GM18868 (cell line): Measurements from ENCODE around the gene ANGPTL8.

ENCODE experiments used
- ATAC-seq: cut with Tn5 transposase; IDR thresholded peaks from one replicate; pipeline ENCODE4 v1.9.1; 2021; ENCODE audit warnings: mild to moderate bottlenecking, moderate library complexity; ENCODE audit not compliant: unreplicated experiment

The ANGPTL8 gene

DNA sequence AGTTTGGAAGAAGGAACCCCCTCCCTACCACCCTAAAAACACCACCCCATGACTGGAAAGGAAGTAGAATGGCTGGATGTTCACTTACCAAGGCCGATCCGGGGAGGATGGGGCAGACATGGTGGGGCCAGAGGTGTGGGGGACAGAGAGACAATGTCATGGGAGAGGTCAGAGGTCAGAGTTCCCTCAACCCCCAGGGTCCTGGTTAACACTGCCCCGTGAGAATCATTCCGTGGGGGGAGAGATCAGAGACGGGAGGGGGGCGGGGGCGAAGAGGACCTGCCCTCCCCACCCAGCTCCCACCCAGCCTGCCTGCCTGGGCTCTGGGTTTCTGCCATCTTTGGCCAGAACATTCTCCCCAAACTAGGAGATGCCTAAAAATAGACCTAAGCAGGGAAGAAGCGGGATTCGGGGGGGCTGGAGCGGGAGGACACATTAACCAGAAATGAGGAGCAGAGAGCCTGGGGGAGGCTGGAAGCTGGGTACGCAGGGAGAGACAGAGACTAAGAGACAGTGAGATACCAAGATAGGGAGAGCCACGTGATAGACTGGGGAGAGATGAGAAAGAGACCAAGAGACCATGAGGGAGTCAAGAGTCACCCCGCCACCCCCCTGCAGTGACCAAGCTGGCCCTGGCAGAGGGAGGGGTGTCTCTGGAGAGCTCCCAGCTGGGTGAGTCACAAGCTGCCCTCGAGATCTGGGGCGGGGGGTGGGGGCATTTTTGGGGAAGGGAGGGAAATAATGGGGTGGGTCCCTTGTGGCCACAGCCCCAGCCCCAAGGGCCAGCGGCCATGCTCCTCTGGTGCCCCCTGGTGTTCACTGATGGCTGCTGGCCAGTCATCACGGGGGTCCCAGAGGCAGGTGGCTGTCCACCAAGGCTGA lies 36.0 kb upstream of the ANGPTL8 start:
- no peak for ATAC-seq

DNA sequence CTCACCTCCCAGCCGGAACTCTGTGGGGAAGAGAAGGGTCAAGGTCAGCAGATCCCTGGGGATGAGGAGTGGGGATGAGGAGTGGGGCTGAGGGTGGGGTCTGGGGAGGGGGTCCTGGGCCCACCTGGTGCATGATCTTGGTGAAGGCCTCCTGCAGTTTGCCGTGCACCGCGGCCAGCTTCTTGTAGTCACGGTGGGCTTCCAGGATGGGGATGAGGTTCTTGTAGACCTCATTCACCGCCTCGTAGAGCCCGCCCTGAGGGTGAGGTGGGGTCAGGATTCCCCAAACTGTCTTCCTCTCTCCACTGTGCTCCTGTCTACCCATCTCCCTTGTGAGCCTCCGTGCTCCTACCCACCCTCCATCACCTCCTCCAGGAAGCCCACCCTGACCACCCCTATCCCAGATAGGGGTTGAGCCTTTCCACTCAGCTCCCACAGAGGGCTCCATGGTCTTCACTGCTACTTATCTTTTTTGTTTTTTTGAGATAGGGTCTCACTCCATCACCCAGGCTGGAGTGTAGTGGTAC lies 35.3 kb upstream of the ANGPTL8 start:
- ATAC-seq, result no peak

DNA sequence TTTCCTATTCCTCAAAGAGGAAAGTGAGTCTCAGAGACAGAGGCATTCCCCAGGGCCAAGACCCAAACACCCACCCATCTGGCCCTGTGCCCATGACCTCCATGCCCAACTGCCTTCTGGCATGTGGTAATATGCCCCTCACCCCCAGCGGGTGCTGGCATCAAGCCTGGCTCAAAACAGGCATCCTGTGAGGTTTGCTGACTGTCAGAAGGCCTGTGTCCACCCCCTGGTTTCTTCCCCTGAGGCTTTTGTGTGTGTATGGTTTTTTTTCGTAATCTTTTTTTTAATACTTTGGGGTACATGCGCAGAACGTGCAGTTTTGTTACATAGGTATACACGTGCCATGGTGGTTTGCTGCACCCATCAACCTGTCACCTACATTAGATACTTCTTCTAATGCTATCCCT lies 34.5 kb upstream of the ANGPTL8 start:
- no peak for ATAC-seq

DNA sequence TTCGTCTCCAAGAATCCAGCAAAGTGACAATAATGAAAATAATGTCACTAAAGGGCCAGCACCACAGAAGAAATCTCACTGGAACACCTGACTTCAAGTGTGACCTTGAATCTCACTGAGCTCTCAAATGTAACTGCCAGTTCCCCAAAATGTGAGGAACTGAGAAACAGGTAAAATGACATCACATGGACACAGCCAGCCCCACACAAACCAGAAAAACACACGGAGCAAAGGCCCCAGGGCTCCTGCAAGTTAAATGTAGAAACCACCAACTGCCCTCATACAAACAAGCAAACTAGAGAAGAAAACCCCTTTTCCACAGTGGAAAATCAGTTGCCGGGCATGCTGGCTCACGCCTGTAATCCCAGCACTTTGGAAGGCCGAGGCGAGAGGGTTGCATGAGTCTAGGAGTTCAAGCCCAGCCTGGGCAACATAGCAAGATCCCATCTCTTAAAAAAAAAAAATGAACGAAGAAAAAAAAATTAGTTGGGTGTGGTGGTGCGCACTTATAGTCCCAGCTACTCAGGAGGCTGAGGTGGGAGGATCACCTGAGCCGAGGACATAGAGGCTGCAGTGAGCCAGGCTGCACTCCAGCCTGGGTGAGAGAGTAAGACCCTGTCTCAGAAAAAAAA lies 33.4 kb upstream of the ANGPTL8 start:
- no peak for ATAC-seq

DNA sequence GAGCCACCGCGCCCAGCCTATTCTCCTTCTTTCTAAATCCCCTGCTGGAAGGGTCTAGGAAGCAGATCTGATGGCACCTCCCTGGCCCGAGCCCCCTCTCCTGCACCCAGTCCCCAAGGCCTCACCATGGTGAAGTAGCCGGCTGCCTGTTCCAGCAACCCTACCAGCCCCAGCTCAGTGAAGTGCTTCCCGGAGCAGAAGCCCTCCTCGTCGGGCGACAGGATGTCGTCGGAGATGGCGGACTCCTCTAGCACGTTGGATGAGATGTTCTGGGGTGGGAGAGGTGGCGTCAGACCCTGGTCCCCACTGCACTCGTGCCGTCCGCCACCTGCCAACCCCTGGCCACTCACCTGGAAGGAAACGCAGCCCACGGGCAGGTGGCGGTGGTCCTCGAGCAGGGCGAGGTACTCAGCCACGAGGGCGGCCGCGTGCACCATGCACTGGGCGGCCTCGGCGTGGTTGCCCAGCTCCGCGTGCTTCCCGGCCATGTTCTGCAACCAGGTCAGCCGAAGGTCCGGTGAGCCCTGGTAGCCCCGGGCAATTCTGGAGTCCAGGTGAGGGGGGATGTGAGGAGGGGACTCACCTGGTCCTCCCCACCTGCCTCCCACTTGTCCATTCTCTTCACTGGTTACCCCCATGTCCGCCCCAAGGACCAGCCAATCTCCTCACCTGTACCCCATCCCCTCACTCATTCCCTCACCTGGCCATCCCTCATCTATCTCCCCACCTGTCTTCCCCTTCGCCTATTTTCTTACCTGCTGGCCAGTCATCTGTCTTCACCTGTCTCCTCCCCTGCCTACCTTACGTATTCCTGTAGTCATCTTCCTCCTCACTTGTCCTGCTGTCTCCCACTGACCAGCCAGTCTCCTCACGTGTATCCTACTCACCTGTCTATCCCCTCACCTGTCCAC lies 30.6 kb upstream of the ANGPTL8 start:
- no peak for ATAC-seq

DNA sequence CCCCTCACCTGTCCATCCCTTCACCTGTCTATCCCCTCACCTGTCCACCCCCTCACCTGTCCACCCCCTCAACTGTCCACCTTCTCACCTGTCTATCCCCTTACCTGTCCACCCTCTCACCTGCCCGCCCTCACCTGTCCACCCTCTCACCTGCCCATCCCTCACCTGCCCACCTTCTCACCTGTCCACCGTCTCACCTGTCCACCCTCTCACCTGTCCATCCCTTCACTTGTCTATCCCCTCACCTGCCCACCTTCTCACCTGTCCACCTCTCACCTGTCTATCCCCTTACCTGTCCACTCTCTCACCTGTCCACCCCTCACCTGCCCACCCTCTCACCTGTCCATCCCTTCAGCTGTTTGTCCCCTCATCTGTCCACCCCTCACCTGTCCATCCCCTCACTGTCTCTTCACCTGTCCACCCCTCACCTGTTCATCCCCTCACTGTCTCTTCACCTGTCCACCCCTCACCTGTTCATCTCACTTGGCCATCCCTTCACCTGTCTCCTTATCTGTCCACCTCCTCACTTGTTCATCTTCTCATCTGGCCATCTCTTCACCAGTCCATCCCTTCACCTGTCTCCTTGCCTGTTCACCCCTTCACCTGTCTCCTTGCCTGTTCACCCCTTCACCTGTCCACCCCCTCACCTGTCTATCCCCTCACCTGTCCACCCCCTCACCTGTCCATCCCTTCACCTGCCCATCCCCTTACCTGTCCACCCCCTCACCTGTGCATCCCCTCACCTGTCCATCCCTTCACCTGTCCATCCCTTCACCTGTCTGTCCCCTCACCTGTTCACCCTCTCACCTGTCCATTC lies 29.4 kb upstream of the ANGPTL8 start:
- no peak for ATAC-seq

DNA sequence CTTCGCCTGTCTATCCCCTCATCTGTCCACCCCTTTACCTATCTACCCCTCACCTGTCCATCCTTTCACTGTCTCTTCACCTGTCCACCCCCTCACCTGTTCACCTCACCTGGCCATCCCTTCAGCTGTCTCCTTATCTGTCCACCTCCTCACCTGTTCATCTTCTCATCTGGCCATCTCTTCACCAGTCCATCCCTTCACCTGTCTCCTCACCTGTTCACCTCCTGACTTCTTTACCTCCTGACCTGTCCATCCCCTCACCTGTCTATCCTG lies 28.8 kb upstream of the ANGPTL8 start:
- ATAC-seq, result no peak

DNA sequence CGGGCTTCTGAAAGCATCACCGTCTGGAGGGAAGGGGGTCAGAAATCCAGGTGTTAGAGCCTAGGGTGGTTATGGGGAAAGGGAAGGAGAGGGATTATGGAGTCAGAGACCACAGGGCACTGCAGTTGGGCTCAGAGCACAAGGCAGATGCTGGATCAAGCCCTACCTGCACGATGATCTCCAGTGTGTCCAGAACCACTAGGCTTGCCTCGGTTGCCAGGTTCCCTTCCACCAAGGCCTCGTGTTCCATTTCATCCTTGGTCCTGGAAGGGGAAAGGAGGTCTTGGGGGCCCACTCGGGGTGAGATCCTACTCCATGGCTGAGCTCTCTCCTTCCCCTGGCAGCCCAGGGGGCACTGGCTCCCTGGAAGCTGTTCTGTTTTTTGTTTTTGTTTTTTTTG lies 25.0 kb upstream of the ANGPTL8 start:
- ATAC-seq, result no peak

DNA sequence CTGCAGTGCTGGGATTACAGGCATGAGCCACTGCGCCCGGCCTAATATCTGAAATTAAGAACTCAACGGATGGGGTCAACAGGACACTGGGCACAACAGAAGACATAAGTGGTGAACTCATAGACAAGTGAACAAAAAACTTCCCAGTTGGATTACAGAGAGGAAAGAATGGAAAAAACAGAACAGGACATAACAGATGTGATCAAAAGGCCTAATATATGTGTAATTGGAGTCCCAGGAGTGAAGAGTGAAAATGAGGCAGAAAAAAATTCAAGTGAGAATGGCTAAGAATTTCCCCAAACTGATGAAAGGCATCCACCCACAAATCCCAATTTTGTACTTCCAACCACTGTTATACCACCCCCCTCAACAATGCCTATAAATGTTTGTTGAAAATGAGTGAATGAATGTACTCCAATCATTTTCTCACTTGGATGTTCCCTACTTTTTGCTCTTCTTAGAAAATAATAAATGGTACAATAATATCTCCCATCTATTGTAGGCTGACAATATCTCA lies 18.3 kb upstream of the ANGPTL8 start:
- ATAC-seq, result no peak

DNA sequence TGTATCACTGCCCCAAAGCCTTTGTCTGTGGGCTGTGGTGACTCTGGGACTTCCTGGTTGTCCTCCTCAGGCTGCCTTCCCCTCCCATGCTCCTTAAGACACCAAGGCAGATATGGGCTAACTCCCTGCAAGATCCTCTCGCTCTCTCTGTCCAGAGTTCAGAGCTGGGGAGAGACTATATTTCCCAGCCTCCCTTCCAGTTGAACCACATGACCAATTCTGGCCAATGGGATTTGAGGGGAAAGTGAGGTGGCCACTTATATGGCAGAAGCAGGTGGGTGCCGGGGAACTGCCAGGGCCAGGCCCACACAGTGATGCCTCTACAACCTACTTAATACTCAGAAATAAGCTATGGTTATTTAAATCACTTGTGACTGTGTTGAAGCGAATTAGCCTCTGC lies 16.2 kb upstream of the ANGPTL8 start:
- ATAC-seq, result no peak

DNA sequence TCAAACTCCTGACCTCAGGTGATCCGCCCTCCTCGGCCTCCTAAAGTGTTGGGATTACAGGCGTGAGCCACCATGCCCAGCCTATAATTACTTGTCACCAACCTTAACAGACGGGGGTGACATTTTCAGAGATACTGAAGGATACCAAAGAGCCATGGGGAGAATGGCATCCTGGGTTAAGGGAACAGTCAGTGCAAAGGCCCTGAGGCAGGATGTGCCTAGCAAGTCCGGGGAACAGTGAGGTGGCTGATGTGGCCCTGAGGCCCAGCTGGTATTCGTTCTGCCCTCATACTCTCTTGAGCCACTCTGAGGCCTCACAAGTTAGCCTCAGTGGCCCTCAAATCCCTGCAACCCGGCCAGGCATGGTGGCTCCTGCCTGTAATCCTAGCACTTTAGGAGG lies 15.0 kb upstream of the ANGPTL8 start:
- no peak for ATAC-seq

DNA sequence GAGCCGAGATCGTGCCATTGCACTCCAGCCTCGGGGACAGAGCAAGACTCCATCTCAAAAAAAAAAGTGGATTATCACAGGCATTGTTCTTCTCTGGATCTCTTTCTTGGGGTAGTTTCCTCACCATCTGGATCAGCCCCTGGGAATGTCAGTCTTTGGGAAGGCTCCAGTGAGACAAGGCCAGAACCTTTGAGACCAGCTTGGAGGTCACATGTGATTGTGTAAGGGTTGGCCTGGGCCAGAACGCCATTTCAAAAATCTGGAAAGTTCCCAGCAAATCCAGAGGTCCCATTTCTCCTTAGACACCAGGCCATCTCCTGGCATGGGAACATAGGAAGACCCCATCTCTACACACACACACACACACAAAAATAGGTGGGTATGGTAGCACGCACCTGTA lies 14.2 kb upstream of the ANGPTL8 start:
- no peak for ATAC-seq

DNA sequence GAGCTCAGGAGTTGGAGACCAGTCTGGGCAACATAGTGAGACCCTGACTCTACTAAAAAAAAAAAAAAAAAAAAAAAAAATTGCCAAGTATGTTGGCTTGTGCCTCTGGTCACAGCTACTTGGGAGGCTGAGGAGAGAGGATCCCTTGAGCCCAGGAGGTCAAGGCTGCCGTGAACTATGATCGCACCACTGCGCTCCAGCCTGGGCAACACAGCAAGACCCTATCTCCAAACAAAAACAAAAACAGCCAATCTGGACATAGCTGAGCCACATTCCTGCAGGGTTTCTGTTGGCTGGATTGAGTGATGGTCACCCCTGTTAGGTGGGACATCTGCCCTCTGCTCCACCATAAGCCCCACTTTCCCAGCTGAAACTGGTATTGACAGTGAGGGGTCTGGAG lies 13.6 kb upstream of the ANGPTL8 start:
- ATAC-seq, result no peak

DNA sequence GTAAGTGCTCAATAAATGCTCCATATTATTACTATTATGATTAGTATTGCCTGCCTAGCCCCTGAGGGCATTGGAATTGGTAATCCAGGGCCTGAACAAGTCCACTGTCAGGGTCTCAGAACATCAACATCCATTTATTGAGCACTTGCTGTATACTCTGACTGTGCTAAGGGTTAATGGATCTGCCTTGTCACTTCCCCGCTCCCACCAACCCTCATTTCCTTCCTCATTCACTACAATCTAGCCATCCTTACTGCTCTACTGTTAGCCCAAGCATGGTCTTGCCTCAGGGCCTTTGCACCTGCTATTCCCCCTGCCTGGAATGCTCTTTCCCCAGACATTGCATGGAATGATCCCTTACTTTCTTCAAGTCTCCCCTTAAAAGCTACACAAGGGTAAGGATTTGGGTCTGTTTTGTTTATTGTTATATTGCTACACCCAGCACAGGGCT lies 12.7 kb upstream of the ANGPTL8 start:
- no peak for ATAC-seq

DNA sequence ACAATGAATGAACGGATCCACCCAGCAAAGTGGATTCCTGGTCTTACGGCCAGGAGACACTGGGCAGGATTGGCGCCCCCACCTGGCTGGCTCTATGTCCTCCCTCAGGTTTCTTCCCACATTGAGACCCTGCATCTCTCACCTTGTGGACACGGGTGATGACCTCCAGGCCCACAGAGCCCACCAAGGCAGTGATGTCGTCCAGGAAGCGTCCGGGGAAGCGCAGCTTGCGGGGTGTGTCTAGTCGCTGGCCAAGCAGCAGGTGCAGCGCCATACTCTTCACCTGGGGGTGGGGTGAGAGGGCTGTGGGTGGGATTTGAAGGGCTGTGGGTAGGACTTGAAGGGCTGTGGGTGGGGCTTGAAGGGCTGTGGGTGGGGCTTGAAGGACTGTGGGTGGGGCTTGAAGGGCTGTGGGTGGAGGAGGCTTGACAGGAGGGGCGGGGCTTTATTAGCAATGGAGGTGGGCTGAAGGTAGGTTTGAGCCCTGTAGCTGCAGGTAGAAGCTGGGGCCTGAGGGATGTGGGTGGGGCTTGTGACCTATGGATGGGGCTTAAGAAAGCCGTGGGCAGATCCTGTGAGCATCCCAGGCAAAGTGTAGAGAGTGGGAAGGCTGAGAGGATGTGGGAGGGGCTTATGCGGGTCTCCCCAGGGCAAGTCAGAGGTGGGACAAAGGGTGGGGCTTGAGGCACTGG lies 12.1 kb upstream of the ANGPTL8 start:
- ATAC-seq, result no peak

DNA sequence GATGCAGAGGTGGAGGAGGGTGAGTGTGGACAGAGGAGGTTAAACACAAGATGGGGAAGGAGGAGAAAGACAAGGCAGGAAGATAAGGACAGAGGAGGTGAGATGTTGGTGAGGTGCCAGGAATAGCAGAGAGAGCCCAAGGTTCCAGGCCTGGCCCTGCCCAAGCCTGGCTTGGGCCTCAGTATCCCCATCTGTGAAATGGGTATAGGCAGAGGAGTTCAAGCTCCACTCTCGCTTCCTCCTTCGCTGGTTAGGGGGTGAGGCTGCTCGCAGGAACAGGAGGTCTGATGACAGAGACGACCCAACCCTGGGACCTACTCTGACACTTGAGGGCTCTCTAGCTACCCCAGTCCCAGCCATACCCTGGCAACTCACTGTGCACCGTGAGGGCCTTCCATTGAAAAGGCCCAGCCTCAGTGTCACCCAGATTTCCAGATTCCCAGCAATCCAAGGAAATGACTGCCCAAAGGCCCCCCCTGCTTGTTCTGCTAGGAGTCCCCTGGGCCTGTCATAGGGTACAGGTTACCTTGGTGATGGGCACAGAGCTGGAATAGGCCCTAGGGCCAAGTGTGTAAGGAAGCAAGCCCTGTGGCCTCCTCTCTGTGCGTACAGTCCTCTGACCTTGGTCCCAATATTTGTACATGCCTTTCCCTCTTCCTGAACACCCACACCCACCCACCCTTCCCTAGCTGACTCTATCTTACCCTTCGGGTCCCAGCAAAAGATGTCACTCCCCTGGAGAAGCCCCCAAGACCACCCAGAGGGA lies 8.6 kb upstream of the ANGPTL8 start:
- ATAC-seq, result no peak

DNA sequence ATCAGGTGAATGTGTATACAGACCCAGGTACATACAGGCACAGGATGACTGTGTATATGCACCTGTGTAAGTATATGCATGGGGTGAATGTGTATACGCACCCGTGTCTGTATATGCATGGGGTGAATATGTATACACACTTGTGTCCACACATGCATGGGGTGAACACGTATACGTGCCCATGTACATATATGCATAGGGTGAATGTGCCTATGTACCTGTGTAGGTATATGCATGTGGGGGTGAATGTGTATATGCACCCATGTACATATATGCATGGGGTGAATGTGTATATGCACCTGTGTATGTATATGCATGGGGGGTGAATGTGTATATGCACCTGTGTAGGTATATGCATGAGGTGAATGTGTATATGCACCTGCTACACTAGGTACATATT lies 6.9 kb upstream of the ANGPTL8 start:
- ATAC-seq, result no peak

DNA sequence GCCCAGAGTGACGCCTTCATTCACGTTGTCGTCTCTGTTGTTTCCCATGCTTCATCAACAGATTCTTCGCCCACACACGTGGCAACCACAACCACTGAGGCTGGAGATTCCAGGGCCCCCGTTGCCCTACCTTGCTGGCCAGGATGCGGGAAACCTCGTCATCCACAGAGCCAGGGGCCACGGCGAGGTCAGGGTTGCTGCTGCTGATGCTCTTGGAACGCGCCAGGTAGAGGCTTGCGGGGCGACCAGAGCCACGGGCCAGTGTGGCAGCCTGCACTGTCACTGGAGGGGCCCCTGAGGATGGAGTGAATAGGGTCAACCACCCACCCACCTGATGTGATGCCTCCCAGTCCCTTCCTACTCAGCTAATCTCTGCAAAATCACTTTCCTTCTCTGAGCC lies 6.3 kb upstream of the ANGPTL8 start:
- ATAC-seq, result no peak

DNA sequence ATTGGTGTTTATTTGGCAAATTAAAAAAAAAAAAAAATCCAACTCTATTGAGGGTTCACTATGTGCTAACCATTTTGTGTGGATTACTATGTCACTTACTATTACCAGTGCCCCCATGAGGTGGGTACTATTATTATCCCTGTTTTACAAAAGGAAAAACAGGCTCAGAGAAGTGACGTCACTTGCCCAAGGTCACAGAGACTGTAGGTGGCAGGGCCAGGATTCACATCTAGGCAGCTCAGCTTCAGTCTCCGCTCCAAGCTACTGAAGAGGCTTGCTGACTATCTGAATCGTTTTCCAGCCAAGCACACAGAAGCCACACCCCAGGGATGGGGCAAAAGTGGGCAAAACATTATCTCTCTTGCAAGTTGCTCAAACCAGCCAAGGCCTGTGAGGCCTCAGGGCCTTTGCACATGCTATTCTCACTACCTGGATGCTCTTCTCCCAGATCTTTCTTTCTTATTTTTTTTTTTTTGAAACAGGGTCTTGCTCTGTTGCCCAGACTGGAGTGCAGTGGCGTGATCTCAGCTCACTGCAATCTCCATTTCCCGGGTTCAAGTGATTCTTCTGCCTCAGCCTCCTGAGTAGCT lies 4.8 kb upstream of the ANGPTL8 start:
- ATAC-seq, result no peak
